Muscle layer of duodenum (tissue), 2 donors: ENCODE data around the gene ELP6.
"Not testable (repeated sequence)": the region's sequence is repeated elsewhere in the genome, so short reads cannot be mapped to it uniquely, and the experiment has no call there.

Experiments
- H3K27ac ChIP-seq: one replicate; pipeline ENCODE4 v1.7.0; 2013; ENCODE audit warnings: mild to moderate bottlenecking, low read length
- H3K27me3 ChIP-seq: one replicate; pipeline ENCODE4 v1.7.0; 2013; ENCODE audit warnings: low read depth, mild to moderate bottlenecking, control low read depth, low read length
- H3K36me3 ChIP-seq, 2 donors: one replicate each; pipeline ENCODE4 v1.7.0; 2013; ENCODE audit warnings: low read length in 2 of 2, control low read depth in 1 of 2, mild to moderate bottlenecking in 1 of 2; ENCODE audit not compliant: insufficient read depth in 2 of 2, control insufficient read depth in 1 of 2
- H3K4me1 ChIP-seq, 2 donors: one replicate each; pipeline ENCODE4 v1.7.0; 2013; ENCODE audit warnings: low read length in 2 of 2, mild to moderate bottlenecking in 2 of 2, control low read depth in 1 of 2, moderate library complexity in 1 of 2; ENCODE audit not compliant: insufficient read depth in 2 of 2, control insufficient read depth in 1 of 2
- H3K4me3 ChIP-seq, 2 donors: one replicate each; pipeline ENCODE4 v1.7.0; 2013; ENCODE audit warnings: low read length in 2 of 2, low read depth in 1 of 2, mild to moderate bottlenecking in 1 of 2
- H3K9me3 ChIP-seq, 2 donors: one replicate each; pipeline ENCODE4 v1.7.0; 2013; ENCODE audit warnings: low read length in 2 of 2, control low read depth in 1 of 2, mild to moderate bottlenecking in 1 of 2; ENCODE audit not compliant: control insufficient read depth in 1 of 2
- donor health status: healthy.

ELP6 gene

GRCh38 chr3:47504113-47504512, 9.4 kb downstream of the ELP6 start:
- Histone ChIP-seq H3K4me1 (no peaks in the 10 kb centered on the region), H3K9me3 (no peaks in the 10 kb centered on the region), H3K27me3 (no peaks in the 10 kb centered on the region), H3K4me3 (no peak overlapping the region), H3K27ac (no peak overlapping the region), H3K36me3 (peaks cover 27 to 45% of the 10 kb centered on the region in 2 donors)

GRCh38 chr3:47503033-47503432, 10.5 kb downstream of the ELP6 start:
- Histone ChIP-seq H3K9me3 (no peaks in the 10 kb centered on the region), H3K27ac (no peak overlapping the region), H3K27me3 (no peaks in the 10 kb centered on the region), H3K4me1 (no peaks in the 10 kb centered on the region), H3K36me3 (peaks cover 27 to 54% of the 10 kb centered on the region in 2 donors), H3K4me3 (no peak overlapping the region)

- no peaks in the 10 kb centered on the region for H3K4me1 ChIP-seq
- H3K4me3 ChIP-seq: no peak overlapping the region
- H3K27me3 ChIP-seq: no peaks in the 10 kb centered on the region
- peaks cover 17 to 58% of the 10 kb centered on the region in 2 donors for H3K36me3 ChIP-seq
- H3K27ac ChIP-seq: no peak overlapping the region
- no peaks in the 10 kb centered on the region for H3K9me3 ChIP-seq
Observed at GRCh38 chr3:47496892-47497291, 16.6 kb downstream of the ELP6 start.

- H3K4me1 ChIP-seq: no peaks in the 10 kb centered on the region
- peaks cover 9 to 49% of the 10 kb centered on the region in 2 donors for H3K36me3 ChIP-seq
- H3K9me3 ChIP-seq: no peaks in the 10 kb centered on the region
- no peaks in the 10 kb centered on the region for H3K27me3 ChIP-seq
- no peak overlapping the region for H3K27ac ChIP-seq
- no peak overlapping the region for H3K4me3 ChIP-seq
Observed at GRCh38 chr3:47495886-47496285, 17.6 kb downstream of the ELP6 start.

- Histone ChIP-seq H3K36me3 (peaks cover 9 to 42% of the 10 kb centered on the region in 2 donors), H3K4me3 (no peak overlapping the region), H3K27ac (no peak overlapping the region), H3K9me3 (no peaks in the 10 kb centered on the region), H3K4me1 (no peaks in the 10 kb centered on the region), H3K27me3 (no peaks in the 10 kb centered on the region)
Observed at GRCh38 chr3:47495111-47495510, 18.4 kb downstream of the ELP6 start.

- Histone ChIP-seq H3K4me3 (no peak overlapping the region), H3K36me3 (peaks cover 9 to 21% of the 10 kb centered on the region in 2 donors), H3K27ac (no peak overlapping the region), H3K9me3 (no peaks in the 10 kb centered on the region), H3K27me3 (no peaks in the 10 kb centered on the region), H3K4me1 (no peaks in the 10 kb centered on the region)
Observed at GRCh38 chr3:47491777-47492176, 21.7 kb downstream of the ELP6 start.

- Histone ChIP-seq H3K27ac (no peak overlapping the region), H3K4me3 (no peak overlapping the region), H3K27me3 (no peaks in the 10 kb centered on the region), H3K9me3 (no peaks in the 10 kb centered on the region), H3K36me3 (peaks cover 9 to 17% of the 10 kb centered on the region in 2 donors), H3K4me1 (no peaks in the 10 kb centered on the region)
Observed at GRCh38 chr3:47491186-47491585, 22.3 kb downstream of the ELP6 start.

GRCh38 chr3:47487265-47487664, 26.2 kb downstream of the ELP6 start:
- peaks cover 0 to 5% of the 10 kb centered on the region in 2 donors for H3K36me3 ChIP-seq
- no peaks in the 10 kb centered on the region for H3K4me1 ChIP-seq
- H3K4me3 ChIP-seq: no peak overlapping the region
- no peaks in the 10 kb centered on the region for H3K9me3 ChIP-seq
- H3K27ac ChIP-seq: no peak overlapping the region
- H3K27me3 ChIP-seq: no peaks in the 10 kb centered on the region

GRCh38 chr3:47485812-47486211, 27.7 kb downstream of the ELP6 start:
- Histone ChIP-seq H3K36me3 (peaks cover 0 to 5% of the 10 kb centered on the region in 2 donors), H3K9me3 (no peaks in the 10 kb centered on the region), H3K27ac (no peak overlapping the region), H3K4me1 (no peaks in the 10 kb centered on the region), H3K27me3 (no peaks in the 10 kb centered on the region), H3K4me3 (no peak overlapping the region)

- Histone ChIP-seq H3K36me3 (no peaks in the 10 kb centered on the region), H3K4me3 (no peak overlapping the region), H3K27me3 (no peaks in the 10 kb centered on the region), H3K4me1 (no peaks in the 10 kb centered on the region), H3K27ac (no peak overlapping the region), H3K9me3 (no peaks in the 10 kb centered on the region)
Observed at GRCh38 chr3:47482366-47482765, 31.1 kb downstream of the ELP6 start.

- H3K27ac ChIP-seq, H3K27me3 ChIP-seq, H3K4me3 ChIP-seq, H3K4me1 ChIP-seq, H3K36me3 ChIP-seq, H3K9me3 ChIP-seq: not testable (repeated sequence)
Observed at GRCh38 chr3:47481763-47482162, 31.7 kb downstream of the ELP6 start.

- H3K27me3 ChIP-seq, H3K27ac ChIP-seq, H3K4me3 ChIP-seq, H3K36me3 ChIP-seq, H3K9me3 ChIP-seq, H3K4me1 ChIP-seq: not testable (repeated sequence)
Observed at GRCh38 chr3:47480267-47480666, 33.2 kb downstream of the ELP6 start.
